Peyer's patch (tissue), 4 donors: ENCODE results near the gene HOXA1.

ENCODE experiments used
- CTCF ChIP-seq, 6 experiments: fragments of 450-650 bp in 4 of 6; fragments of 200-600 bp in 2 of 6; sonication (generic) in 1 of 6; IDR thresholded peaks; one replicate each; pipeline ENCODE4 v1.5.1; 2017 to 2019; ENCODE audit warnings: antibody characterized with exemption in 6 of 6, mild to moderate bottlenecking in 3 of 6, moderate library complexity in 1 of 6
- POLR2A ChIP-seq, 2 donors: fragments of 450-650 bp; IDR thresholded peaks; one replicate each; pipeline ENCODE4 v1.5.1; 2017; ENCODE audit warnings: antibody characterized with exemption in 2 of 2, mild to moderate bottlenecking in 2 of 2, moderate library complexity in 2 of 2

DNA sequence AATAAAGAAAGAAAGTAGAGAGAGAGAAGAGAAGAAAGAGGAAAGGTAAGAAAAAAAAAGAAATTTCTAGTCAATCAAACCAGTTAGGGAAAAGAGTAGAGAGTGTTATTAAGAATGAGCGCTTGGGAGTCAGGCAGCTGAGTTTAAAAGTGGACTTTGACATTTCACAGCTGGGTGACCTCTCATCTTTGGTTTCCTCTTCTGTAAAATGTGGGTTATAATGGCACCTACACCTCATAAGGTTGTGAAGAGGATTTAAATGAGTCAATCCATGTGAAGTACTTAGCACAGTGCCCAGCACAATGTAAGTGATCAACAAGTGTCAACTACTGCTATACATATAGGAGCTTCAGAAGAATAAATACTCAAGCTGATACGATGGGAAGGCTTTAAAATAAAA, 12.2 kb downstream of the HOXA1 start:
- TF ChIP-seq CTCF (IDR thresholded peaks at IDR 0.05) (no peak), POLR2A (IDR thresholded peaks at IDR 0.05) (no peak)
